Activated CD4-positive, CD25-positive, alpha-beta regulatory T cell treated with anti-CD3 and anti-CD28 coated beads, Interleukin-2, amount 50 U/mL, for 16 hours (primary cell): ENCODE results near the gene PUS10.

Experiments
- DNase-seq: peaks from one replicate; pipeline ENCODE4 v3.0.0-alpha.2; 2020; ENCODE audit warnings: low read depth, low spot score

Gene PUS10

DNA sequence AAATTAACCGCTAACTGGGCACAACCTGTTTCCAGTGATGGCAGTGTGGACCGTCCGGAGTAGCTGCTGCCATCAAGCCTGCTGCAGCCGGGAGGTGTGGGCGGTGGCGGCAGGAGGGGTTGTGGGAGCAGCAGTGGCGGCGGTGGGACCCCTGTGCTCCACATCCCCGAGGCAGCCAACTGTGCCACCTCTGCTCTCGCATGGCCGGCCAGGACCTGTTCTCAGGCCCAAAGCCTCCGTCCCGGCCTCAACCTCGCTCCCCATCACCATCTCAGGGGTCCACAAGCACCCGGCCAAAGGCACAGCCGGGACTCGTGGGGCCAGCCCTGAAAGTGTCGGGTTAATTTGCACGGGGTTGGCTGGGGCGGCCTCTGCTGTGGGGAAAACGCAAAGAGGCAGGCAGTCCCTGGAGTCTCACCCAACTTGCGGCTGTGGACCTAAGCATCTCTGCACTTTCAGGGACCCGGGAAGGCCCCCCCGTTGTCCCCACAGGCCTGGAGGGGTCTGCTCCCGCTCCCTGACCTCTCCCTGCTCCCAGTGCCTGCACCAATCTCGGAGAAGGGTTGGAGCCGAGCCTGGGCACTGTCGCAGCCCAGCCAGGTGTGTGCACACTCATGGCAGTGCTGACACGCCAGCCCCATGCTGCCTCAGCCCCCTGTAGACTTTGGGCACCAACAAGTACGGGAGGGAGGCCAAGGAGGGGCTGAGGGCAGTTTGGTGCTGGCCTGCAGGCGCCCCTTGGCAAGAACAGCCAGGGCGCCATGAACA lies 45.0 kb downstream of the PUS10 start:
- no peak for DNase-seq

DNA sequence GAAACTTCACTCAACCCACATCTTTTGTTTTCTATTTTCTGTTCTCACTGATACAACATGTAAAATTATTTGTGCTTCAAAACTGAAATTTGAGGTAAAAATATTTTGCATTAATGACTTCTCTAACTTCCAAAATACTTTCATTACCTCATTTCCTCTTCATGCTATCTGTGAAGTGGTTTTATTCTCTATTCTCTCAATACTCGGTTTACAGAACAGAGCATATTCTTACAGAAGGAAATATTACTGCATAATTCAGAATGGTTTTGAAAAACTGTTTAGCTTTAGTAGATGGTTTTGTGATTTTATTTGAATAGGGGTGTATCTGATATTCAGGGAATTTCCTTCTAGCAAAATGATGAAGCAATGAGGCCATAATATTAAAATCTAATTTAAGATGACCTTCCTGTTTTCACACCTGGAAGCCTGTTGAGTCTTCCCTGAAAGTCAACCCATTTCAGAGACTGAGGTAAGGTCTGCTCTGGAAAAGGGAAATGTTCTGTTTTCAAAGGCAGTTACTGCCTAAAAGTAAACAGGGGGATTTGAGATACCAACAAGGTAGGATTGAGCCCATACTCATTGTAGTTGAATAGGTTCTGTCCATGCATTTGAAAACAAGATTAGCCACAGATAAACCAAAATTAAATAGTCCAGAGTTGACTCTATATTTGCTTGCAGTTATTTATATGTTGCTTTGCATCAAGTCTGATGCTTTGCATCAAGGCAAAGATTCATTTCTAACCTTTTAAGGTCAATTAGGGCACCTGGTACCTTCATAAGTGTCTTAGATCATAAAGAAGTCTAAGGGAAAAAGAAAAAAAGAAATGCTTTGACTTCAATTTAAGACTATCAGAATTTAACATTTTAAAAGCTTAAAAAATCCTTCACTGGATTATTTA lies 51.3 kb downstream of the PUS10 start:
- no peak for DNase-seq

DNA sequence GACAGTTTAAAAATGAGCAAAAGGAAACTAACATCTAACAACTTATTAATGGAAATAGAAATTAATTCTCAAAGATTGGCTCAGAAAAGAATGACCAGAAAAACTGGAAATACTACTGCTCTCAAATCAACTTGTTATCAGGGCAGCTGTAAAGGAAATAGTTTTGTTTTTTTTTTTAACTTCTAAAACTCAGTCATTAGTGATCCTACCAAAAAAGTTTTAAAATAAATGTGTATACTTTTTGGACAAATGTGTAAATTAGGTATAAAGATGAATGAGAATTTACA lies 52.6 kb downstream of the PUS10 start:
- no peak for DNase-seq

DNA sequence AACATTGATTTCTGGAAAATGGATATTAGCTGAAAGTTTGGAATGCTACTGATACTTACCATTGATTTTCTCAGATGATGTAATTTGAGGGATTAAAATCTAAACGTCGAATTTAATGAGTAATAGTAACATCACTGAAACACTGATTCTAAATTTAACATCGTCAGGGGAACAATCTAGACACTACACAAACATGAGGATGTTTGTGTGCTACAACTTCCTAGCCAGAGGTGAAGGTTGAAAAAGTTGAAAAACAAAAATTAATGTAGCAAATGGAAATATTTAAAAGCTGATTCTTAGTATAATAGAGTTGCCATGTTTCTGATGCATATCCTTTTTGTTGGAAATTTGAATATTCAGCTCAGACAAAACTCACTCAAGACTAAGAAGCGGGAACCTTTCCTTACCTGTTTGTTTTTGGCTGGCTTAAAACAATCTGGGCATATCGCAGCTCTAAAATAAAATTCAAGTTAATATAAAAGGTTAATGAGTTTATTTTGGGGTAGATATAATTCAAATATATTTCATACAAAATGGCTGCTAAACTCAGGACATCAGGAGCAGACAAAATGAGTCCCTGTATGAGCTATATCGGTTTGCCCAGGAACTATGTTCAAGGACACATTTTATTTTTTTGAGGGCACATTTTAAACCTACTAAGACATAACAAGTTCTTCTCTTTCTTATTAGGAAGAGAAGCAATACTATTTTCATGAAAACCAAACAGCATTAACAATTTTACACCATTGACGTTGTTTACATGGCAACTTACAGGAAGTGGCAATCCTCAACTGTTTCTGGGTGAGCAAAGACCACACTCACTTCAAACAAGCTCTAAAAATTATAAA lies 53.2 kb downstream of the PUS10 start:
- DNase-seq, result no peak

DNA sequence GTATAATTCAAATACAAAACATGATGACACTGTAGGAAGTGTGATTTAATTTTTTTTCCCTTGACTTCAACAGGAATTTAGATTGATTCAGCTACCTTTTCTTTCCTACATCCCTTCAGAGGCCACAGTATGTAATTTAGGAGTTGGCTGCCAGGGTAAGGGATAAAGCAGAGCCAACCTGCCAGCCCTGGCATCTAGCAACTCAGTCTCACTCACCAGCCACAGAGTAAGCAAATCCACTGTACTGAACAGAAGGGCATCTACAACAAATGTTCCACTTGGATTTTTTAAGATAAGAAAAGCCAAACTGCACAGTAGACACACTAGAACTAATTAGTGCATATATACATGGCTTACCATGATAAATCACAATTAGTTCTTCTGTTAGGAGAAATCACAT lies 54.9 kb downstream of the PUS10 start:
- no peak for DNase-seq

DNA sequence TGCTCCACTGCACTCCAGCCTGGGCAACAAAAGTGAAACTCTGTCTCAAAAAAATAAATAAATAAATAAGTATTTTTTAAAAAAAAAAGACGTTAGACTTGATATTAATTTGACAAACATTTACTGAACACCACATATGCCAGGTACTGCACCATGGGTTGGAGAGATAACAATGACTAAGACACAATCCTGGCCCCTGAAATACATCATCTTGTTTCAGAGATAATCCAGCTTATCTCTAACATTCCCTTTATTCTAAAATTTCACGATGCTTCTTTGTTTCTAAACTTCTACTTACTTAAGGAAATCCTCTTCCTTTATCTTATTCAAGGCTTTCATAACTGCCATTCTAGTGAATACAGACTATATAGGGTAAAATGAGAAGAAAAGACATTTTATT lies 55.5 kb downstream of the PUS10 start:
- DNase-seq, result no peak

DNA sequence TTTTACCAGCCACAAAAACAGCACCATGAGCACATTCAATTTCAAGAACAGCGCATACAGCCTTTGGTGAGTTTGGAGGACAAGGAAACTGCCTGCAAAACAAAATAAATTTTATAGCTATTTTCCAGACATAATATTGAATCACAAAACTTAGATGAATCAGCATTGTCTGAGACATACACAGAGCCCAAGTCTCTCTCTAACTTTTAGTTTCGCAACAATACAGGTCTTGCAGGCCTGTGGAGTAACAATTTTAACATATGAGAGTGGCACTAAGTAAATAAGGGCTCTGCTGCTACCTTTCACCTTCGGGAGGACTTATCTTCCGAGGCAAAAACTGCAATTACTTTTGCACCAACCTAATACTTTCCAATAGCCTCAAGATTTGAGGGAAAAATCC lies 56.6 kb downstream of the PUS10 start:
- no peak for DNase-seq

DNA sequence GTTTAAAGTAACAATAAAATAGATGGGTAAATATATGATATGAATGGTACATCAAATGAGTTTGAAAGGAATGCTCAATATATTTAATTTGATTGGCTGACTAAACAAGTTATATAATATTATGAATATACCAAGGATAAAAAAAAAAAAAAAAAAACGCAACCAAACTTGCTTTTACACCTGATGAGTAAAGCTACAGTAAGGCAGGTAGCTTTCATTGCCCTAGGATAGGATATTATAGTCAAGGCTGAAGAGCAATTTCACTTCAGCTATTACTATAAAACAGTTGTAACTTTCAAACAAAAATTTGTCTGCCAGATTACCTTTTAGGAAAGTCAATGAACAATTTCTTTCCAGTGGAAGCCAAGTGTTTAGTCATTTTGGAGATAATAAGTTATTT lies 57.3 kb downstream of the PUS10 start:
- DNase-seq, result no peak

DNA sequence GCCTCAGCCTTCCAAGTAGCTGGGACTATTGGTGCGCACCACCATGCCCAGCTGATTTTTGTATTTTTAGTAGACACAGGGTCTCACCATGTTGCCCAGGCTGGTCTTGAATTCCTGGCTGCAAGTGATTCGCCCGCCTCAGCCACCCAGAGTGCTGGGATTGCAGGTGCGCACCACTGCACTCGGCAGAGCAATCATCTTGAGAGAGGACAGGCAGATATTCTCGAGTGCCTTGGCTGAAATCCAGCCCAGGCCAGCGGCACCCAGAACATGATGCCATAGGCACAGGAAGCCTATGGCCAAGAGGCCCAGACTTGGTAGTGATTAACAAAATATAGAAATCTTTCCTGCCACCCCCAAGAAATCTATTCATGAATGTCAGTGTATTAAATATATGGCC lies 58.6 kb downstream of the PUS10 start:
- no peak for DNase-seq

DNA sequence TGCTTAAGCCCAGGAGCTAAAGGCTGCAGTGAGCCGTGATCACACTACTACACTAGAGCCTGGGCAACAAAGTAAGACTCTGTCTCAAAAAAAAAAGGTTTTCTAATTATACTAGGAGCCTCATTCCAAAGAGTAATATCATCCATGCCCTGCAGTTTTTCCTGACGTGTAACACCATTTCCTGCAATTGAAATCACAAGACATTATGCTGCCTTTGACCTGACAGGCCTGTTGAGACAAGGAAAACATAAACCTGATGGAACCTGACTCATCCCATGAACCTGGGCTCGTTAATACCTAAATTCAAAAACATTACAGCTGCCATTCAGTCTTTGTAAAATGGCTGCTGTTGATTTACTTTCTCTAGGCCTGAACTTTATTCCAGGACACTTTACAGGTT lies 59.3 kb downstream of the PUS10 start:
- DNase-seq, result no peak

DNA sequence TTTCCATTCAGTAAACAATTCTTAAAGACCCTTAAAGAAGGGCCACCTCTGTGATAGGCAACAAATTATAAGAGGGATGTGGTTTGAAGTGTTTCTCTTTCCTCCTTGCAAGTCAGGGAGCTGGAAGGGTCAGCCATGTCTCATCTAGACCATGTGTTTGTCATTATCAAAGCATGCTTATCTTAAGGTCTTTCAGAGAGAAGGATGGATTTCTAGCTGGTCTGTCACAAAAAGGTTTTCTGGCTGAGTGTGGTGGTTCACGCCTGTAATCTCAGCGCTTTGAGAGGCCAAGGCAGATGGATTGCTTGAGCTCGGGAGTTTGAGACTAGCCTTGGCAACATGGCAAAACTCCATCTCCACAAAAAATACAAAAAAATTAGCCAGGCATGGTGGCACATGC lies 59.7 kb downstream of the PUS10 start:
- no peak for DNase-seq

DNA sequence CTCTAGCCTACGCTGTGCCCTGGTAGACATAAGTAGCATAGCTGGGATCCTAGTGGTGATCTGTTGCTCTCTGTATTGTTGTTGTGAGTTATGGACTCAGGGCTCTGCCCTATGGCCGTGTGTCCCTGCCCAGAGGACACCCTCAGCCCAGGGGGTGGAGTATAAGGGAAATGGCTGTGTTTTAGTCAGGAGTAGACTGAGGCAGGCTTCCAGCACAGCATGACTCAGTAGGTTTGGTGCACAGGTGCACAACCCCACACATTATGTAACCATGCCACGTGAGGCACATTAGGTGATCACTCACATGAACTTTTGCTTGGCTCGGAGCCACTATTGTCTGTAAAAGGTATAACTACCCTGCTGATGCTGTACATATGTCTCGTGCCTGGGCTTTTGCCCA lies 60.4 kb downstream of the PUS10 start:
- DNase-seq, result no peak

DNA sequence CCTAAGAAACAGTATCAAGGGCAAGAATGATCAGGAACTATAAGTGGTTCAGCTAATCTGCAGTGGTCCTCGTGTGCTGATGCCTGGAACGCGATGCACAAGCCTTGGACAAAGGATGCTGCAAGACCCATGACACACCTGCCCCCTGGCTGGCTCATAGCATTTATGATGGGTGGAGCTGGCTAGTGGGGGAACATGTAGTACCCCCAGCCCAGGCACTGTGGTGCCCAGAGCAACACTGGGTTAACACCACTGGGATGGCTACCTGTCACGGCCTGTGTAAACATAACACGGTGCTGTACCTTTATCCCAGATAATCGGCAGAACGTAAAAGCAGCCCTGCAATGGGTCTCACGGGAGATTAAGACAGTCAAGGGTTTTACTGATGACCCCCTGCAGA lies 60.8 kb downstream of the PUS10 start:
- no peak for DNase-seq

DNA sequence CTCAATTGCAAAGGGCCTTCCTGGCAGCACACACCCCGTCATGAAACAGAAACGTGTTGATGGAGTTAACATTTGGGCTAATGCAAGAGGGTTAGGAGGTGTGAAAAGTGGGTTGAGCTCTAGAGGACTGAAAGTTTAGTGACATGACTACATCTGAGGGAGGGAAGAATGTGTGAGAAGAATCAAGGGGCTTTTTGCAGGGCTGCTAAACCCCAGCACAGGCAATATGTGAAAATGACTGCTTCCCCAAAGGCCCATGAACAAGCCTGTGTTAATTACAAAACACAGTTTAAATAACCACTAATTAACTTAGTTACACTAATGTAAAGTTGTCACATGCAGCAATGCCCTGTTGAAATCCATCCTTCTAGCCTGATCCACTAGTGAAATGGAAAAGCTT lies 63.9 kb downstream of the PUS10 start:
- no peak for DNase-seq

DNA sequence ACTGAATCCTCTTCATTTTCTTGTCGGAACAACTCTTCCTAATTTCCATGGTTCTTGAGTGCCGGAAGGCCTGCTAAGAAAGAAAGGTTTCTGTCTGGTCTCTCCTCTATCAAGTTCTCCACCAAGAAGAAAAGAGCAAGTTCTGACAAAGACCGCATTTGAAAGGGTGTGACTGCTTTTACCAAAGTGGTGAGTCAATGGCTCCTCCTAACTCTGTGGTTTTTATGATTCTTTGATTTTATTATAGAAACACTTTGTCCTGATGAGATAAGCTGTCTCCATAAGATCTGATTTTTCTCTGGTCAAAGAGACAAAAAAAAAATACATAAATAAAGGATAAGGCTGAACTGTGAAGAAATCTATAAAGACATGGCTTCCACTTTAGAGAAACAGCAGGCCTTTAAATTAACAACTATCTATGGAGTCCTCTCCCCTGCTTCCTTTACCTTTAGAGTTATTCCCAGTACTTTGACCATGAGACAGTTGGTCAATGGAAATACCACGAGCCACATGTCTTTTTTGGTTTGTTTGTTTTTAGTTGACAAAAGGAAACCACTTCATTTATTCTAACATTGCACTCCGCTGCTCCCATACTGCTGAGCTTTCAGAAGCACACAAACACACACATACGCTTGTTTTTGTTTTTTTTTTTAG lies 69.0 kb downstream of the PUS10 start:
- DNase-seq, result no peak

DNA sequence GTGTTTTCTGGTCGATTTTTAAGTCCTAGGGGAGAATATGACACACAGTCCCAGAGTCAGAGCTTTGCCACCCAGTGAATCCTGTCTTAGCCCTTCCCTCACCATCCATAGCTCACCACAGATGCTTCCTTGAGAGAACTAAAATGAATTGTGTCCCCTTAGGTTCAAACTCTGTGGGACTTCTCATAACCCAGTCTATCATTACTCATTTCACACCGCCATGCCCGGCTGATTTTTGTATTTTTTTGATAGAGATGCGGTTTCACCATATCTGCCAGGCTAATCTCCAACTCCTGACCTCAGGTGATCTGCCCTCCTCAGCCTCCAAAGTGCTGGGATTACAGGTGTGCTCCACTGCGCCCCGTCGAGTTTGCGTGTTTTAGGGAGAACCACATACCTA lies 69.9 kb downstream of the PUS10 start:
- no peak for DNase-seq

DNA sequence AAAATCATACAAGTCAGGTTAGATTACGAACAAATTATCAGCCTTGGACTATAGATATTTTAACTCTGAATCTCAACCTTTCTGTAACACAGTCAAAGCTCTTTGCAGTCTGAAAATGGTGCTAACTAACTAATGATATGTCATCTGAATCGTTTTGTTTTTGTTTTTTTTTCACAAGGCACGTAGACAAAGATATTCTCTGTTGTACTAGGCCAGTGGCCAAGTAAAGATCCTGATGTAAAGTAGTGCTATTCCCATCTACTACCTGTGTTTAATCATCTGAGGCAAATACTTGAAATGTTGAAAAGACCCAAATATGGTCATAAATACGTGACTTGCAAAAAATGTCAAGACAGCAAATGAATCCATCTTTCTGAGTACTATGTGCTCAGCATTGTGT lies 71.0 kb downstream of the PUS10 start:
- no peak for DNase-seq

DNA sequence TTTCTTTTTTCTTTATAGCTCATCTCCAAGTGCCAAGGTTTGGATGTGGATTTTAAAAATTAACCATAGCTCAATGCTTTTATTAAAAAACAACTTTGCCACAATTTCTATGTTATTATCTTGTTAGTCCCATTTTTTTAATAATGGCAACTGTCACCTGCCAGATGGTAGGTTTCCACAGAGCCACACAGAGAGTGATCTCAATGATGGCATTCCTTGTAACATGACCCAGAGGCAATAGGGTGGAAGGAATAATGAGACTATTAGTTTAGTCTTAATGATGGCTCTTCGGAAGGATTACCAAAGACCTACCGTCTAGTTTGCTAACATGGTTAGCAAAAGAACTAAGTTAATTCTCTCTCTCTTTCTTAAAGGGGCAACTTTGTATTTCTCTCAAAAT lies 72.7 kb downstream of the PUS10 start:
- DNase-seq, result no peak

DNA sequence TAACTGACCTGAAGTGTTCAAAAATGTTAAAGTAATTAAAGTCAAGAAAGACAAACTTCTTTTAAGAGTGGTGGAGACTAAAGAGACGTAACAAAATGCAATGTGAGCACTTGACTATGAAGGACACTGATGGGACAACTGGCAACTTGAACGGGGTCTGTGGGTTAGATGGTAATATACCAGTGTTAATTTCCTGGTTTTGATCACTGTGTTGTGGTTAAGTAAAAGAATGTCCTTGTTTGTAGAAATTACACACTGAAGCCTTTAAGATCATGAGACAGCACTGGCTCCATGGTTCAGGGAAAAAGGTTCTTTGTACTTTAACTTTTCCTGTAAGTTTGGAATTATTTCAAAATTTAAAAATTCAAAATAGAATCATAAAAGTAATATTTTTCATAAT lies 78.4 kb downstream of the PUS10 start:
- DNase-seq, result no peak

DNA sequence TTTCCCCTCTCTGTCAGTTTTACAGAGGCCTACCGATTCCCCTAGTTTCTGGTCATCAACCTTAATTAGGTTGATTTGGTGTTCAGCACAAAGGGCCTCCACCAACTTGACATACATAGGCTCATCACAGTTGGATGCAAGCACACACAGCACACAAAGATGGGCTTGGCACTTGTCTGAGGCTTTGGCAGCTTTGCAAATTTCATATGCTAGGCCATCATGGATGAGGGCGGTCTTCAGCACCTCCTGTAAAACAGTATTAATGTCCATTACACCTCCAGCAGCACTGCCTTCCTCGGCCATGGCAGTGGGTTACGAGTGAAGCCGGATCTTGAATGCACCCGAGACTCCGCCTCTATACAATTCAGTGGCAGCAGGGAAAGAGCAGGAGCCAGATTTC lies 79.8 kb downstream of the PUS10 start:
- no peak for DNase-seq

DNA sequence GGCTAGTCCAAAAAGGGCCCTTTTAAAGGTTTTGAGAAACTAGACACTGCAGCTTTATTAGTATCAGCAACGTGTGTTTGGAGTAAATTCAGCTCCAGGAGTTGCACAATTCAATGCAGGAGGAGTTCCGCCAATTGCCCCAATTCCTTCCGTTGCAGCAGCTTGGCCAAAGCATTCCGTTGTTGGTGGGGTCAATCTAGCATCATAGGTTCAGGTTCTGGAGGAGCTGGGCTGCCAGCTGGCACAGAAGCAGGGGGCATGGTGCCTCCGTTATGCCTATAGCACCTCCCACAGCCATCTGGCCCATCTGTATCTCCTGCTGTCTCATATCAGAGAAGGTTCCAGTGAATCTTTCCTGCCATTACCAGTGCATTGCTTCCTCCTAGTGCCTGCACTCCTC lies 81.3 kb downstream of the PUS10 start:
- DNase-seq, result no peak

DNA sequence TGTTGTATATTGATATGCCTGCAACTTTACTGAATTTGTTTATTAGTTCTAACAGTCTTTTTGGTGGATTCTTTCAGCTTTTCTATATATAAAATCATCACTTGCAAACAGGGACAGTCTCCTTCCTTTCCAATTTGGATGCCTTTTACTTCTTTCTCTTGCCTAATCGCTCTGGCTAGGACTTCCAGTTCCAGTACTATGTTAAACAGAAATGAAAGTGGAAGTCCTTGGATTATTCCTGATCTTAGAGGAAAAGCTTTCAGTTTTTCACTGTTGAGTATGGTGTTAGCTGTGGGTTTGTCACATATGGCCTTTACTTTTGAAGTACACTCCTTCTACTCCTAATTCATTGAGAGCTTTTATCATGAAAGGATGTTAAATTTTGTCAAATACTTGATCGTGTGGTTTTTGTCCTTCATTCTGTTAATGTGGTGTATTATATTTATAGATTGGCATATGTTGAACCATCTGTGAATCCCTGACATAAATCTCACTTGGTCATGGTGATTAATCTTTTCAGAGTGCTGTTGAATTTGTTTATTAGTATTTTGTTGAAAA lies 83.8 kb downstream of the PUS10 start:
- DNase-seq, result no peak
